Measurements from ENCODE around the gene SH3GL1.

SH3GL1 gene

GRCh38 chr19:4380254-4380727 is 20.1 kb downstream of the SH3GL1 start:
- DNase-seq (ENCODE audit: extremely low read depth, low read depth): no peak
- no peak overlapping the region for H3K4me3 ChIP-seq (replicated peaks; ENCODE audit: low read depth, low read length)
- no peak for TF ChIP-seq CTCF (IDR thresholded peaks at IDR 0.05; ENCODE audit: low read depth, low read length, missing control alignments)

GRCh38 chr19:4379383-4380253 is 20.7 kb downstream of the SH3GL1 start:
- DNase-seq (ENCODE audit: extremely low read depth, low read depth): no peak
- H3K4me3 ChIP-seq (replicated peaks; ENCODE audit: low read depth, low read length): no peak overlapping the region
- no peak for TF ChIP-seq CTCF (IDR thresholded peaks at IDR 0.05; ENCODE audit: low read depth, low read length, missing control alignments)

- TF ChIP-seq CTCF (IDR thresholded peaks at IDR 0.05; ENCODE audit: low read depth, low read length, missing control alignments): no peak
- no peak overlapping the region for H3K4me3 ChIP-seq (replicated peaks; ENCODE audit: low read depth, low read length)
- DNase-seq (ENCODE audit: extremely low read depth, low read depth): no peak
These were observed 21.5 kb downstream of the SH3GL1 start for GRCh38 chr19:4378886-4379285.

GRCh38 chr19:4376991-4377781 is 23.2 kb downstream of the SH3GL1 start:
- no peak for TF ChIP-seq CTCF (IDR thresholded peaks at IDR 0.05; ENCODE audit: low read depth, low read length, missing control alignments)
- no peak for DNase-seq (ENCODE audit: extremely low read depth, low read depth)

GRCh38 chr19:4376671-4376990 is 23.7 kb downstream of the SH3GL1 start:
- no peak overlapping the region for H3K4me3 ChIP-seq (replicated peaks; ENCODE audit: low read depth, low read length)
- no peak for DNase-seq (ENCODE audit: extremely low read depth, low read depth)
- TF ChIP-seq CTCF (IDR thresholded peaks at IDR 0.05; ENCODE audit: low read depth, low read length, missing control alignments): no peak

More at GRCh38 chr19:4376991-4377781, 23.2 kb downstream of the SH3GL1 start:
- no peak overlapping the region for H3K4me3 ChIP-seq (replicated peaks; ENCODE audit: low read depth, low read length)

GRCh38 chr19:4376028-4376670 is 24.2 kb downstream of the SH3GL1 start:
- H3K4me3 ChIP-seq (replicated peaks; ENCODE audit: low read depth, low read length): no peak overlapping the region
- no peak for DNase-seq (ENCODE audit: extremely low read depth, low read depth)
- no peak for TF ChIP-seq CTCF (IDR thresholded peaks at IDR 0.05; ENCODE audit: low read depth, low read length, missing control alignments)

All from HFF-Myc (cell line).